GM12874 (cell line): Measurements from ENCODE around the gene SMURF2.

Experiments used
- TF ChIP-seq, protein P1 (sequence below): IDR thresholded peaks from 2 replicates; pipeline ENCODE4 v1.5.1; 2011; ENCODE audit warnings: low read depth, mild to moderate bottlenecking, control low read depth, low read length, moderate library complexity; ENCODE audit not compliant: insufficient read depth

Gene SMURF2

DNA sequence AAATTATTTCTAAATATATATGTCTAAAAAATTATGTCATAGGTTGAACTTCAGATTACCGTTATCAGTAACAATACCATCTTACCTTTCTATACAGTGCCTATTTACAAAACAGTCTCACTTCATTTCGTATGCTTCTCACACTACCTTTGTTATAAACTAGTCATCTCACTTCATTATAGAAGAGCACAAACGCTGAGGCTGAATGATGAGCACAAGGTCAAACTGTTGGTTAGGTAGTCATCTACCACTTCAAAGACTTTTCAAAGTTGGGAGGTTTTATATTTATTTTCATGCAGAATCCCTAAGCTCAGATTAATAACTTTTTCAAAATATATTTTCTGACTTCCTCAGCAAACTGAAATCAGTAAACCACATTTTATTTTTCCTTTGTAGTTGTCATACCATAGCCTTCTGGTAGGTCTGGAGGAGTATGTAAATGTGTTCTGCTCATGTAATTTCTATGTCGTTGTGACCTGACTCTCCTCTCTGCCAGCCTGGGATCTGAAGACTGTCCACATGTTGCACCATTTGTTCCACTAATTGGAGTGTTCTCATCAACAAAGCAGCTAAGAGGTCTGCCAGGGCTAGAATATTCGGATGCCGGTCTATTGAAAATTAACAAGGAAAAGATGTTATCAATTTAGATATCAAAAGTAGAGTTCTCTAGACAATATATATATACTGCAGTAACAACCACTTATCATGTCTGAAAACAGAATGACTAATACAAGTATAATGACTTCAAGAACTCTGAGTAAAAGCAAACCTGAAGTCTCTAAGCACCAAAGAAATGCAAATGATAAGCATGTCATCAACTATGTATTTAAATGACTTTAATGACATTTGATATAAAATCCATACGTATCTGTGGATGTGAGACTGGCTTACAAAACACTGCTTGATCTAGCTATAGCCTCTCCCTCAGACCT is 81.5 kb downstream of the SMURF2 start:
- TF ChIP-seq, protein P1, sequence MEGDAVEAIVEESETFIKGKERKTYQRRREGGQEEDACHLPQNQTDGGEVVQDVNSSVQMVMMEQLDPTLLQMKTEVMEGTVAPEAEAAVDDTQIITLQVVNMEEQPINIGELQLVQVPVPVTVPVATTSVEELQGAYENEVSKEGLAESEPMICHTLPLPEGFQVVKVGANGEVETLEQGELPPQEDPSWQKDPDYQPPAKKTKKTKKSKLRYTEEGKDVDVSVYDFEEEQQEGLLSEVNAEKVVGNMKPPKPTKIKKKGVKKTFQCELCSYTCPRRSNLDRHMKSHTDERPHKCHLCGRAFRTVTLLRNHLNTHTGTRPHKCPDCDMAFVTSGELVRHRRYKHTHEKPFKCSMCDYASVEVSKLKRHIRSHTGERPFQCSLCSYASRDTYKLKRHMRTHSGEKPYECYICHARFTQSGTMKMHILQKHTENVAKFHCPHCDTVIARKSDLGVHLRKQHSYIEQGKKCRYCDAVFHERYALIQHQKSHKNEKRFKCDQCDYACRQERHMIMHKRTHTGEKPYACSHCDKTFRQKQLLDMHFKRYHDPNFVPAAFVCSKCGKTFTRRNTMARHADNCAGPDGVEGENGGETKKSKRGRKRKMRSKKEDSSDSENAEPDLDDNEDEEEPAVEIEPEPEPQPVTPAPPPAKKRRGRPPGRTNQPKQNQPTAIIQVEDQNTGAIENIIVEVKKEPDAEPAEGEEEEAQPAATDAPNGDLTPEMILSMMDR = no peak

DNA sequence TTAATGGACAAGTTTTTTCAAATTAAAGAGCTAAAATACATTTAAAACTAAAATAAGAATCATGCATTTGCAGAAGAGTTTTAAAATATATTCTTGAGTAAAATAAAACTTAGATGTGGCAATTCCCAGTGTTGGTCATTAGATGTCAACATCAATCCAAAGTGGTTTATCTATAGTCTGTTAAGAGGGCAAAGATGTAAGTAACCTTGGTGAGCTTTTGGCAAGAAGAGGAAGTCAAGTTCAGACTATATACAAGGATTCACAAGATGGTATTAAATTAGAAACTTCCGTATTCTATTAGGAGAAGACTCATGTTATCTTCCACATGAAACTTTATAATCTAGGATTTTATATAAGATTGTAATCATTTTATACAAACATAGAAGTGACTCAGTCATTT is 82.2 kb downstream of the SMURF2 start:
- TF ChIP-seq, protein P1 = no peak

DNA sequence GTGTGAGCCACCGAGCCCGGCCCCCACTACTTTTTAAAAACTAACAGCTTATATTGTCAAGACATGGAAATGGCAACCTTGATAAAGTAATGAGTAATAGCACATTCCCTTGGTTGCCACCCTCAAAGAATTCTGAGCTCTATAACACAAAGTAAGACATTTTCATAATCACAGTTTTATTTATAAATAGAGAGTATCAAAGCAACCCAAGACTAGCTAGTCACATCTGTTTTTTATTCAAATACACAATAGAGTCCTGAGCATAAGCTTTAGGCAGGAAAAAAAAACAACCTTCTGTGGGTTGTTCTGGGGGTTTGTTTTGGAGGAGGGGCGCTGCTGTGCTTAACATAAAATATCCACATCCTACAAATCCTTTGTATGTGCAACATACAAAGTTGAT is 86.7 kb downstream of the SMURF2 start:
- TF ChIP-seq, protein P1 = no peak

GRCh38 chr17:64574646-64575045 is 87.5 kb downstream of the SMURF2 start:
- TF ChIP-seq, protein P1 = no peak

DNA sequence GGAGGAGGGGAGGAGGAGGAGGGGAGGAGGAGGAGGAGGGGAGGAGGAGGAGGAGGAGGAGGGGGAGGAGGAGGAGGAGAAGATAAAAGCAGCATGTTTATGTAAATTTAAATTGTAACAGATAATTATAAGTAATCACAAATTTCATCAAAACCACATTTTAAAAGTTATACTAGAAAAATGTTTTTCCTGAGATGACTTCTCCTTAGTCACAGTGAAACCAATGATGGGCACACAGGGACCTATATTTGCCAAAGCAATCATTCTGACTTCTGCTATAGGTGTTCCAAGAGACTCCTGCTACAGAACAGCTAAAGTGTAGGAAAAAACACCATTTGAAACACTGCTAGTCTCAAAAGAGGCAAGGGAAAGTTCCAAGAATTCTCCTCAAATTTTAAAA is 88.9 kb downstream of the SMURF2 start:
- TF ChIP-seq, protein P1 = no peak

GRCh38 chr17:64572682-64573154 is 89.4 kb downstream of the SMURF2 start:
- TF ChIP-seq, protein P1 = no peak

- TF ChIP-seq, protein P1 = no peak
Observed at GRCh38 chr17:64571746-64572145, 90.4 kb downstream of the SMURF2 start.
